Mesenchymal stem cell (in vitro differentiated cells and primary cell): ENCODE results near the gene FEZF2.

Experiments
- DNase-seq: peaks from one replicate; pipeline ENCODE4 v3.0.0-alpha.2; 2013
- H2AFZ ChIP-seq: one replicate; pipeline ENCODE4 v1.6.1; 2013; ENCODE audit warnings: low read depth, mild to moderate bottlenecking, control low read depth, inconsistent platforms, low read length, moderate library complexity
- H2AK5ac ChIP-seq: 2 replicates; pipeline ENCODE4 v1.6.1; 2013; ENCODE audit warnings: low read length, moderate library complexity, mild to moderate bottlenecking, inconsistent platforms; ENCODE audit not compliant: severe bottlenecking
- H2BK120ac ChIP-seq: one replicate; pipeline ENCODE4 v1.6.1; 2013; ENCODE audit warnings: low read depth, mild to moderate bottlenecking, inconsistent platforms, low read length, moderate library complexity
- H2BK12ac ChIP-seq, 2 experiments: one replicate each; pipeline ENCODE4 v1.6.1; 2013; ENCODE audit warnings: inconsistent platforms in 2 of 2, low read length in 2 of 2, mild to moderate bottlenecking in 2 of 2, moderate library complexity in 2 of 2, control low read depth in 1 of 2
- H2BK15ac ChIP-seq: one replicate; pipeline ENCODE4 v1.6.1; 2013; ENCODE audit warnings: mild to moderate bottlenecking, low read depth, inconsistent platforms; ENCODE audit not compliant: poor library complexity, severe bottlenecking
- H2BK5ac ChIP-seq: 2 replicates; pipeline ENCODE4 v1.6.1; 2013; ENCODE audit warnings: low read depth, mild to moderate bottlenecking, low read length, control low read depth, inconsistent platforms; ENCODE audit not compliant: poor library complexity, severe bottlenecking
- H3K14ac ChIP-seq, 2 experiments: one replicate each; pipeline ENCODE4 v1.6.1; 2013; ENCODE audit warnings: inconsistent platforms in 2 of 2, low read length in 2 of 2, control low read depth in 1 of 2, mild to moderate bottlenecking in 1 of 2, moderate library complexity in 1 of 2
- H3K18ac ChIP-seq, 2 experiments: one replicate each; pipeline ENCODE4 v1.6.1; 2013; ENCODE audit warnings: inconsistent platforms in 2 of 2, low read length in 2 of 2, control low read depth in 1 of 2, low read depth in 1 of 2, mild to moderate bottlenecking in 1 of 2
- H3K23ac ChIP-seq, 2 experiments: one replicate each; pipeline ENCODE4 v1.6.1; 2013; ENCODE audit warnings: inconsistent platforms in 2 of 2, low read length in 2 of 2, mild to moderate bottlenecking in 2 of 2, moderate library complexity in 2 of 2, control low read depth in 1 of 2
- H3K27ac ChIP-seq: 2 replicates; pipeline ENCODE4 v1.5.1; 2013; ENCODE audit warnings: mild to moderate bottlenecking, moderate library complexity, low read length, control low read depth, inconsistent platforms; ENCODE audit not compliant: poor library complexity, severe bottlenecking
- H3K27me3 ChIP-seq, 2 experiments: 2 replicates each; pipeline versions ENCODE4 v1.6.1 to v1.7.0; 2013; ENCODE audit warnings: low read length in 2 of 2, mild to moderate bottlenecking in 2 of 2, moderate library complexity in 2 of 2, control low read depth in 1 of 2, inconsistent platforms in 1 of 2; ENCODE audit not compliant: control insufficient read depth in 1 of 2, insufficient read depth in 1 of 2
- H3K36me3 ChIP-seq, 2 experiments: 2 replicates each; pipeline versions ENCODE4 v1.6.1 to v1.7.0; 2013; ENCODE audit warnings: low read length in 2 of 2, control low read depth in 1 of 2, inconsistent platforms in 1 of 2, low read depth in 1 of 2, mild to moderate bottlenecking in 1 of 2; ENCODE audit not compliant: insufficient read depth in 2 of 2, control insufficient read depth in 1 of 2
- H3K4ac ChIP-seq, 2 experiments: one replicate each; pipeline ENCODE4 v1.6.1; 2013; ENCODE audit warnings: inconsistent platforms in 2 of 2, low read length in 2 of 2, mild to moderate bottlenecking in 2 of 2, moderate library complexity in 2 of 2, control low read depth in 1 of 2, low read depth in 1 of 2
- H3K4me1 ChIP-seq: 2 replicates; pipeline ENCODE4 v1.6.1; 2013; ENCODE audit warnings: low read depth, low read length, control low read depth; ENCODE audit not compliant: control insufficient read depth, insufficient read depth
- H3K4me2 ChIP-seq: 2 replicates; pipeline ENCODE4 v1.6.1; 2013; ENCODE audit warnings: low read length, mild to moderate bottlenecking, inconsistent platforms; ENCODE audit not compliant: poor library complexity, severe bottlenecking
- H3K4me3 ChIP-seq, 2 experiments: 2 replicates each; pipeline versions ENCODE4 v1.5.1 to v1.7.0; 2013; ENCODE audit warnings: low read length in 2 of 2, mild to moderate bottlenecking in 2 of 2, control low read depth in 1 of 2, low read depth in 1 of 2; ENCODE audit not compliant: insufficient read depth in 1 of 2
- H3K79me1 ChIP-seq: replicated peaks from 2 replicates; pipeline ENCODE4 v1.6.1; 2013; ENCODE audit warnings: mild to moderate bottlenecking, control low read depth, low read length, inconsistent platforms; ENCODE audit not compliant: poor library complexity, severe bottlenecking
- H3K9ac ChIP-seq: 2 replicates; pipeline ENCODE4 v1.7.0; 2013; ENCODE audit warnings: mild to moderate bottlenecking, low read length, moderate library complexity
- H3K9me3 ChIP-seq: 2 replicates; pipeline ENCODE4 v1.7.0; 2013; ENCODE audit warnings: mild to moderate bottlenecking, low read length; ENCODE audit not compliant: control insufficient read depth
- H4K8ac ChIP-seq: one replicate; pipeline ENCODE4 v1.6.1; 2013; ENCODE audit warnings: inconsistent platforms, mild to moderate bottlenecking, low read length, moderate library complexity
- H4K91ac ChIP-seq: one replicate; pipeline ENCODE4 v1.6.1; 2013; ENCODE audit warnings: mild to moderate bottlenecking, low read length, inconsistent platforms
- WGBS: methylation state at CpG from one replicate; pipeline ENCODE4 v1.1.7; 2013; ENCODE audit warnings: mixed read lengths; 5-methylcytosine and 5-hydroxymethylcytosine counted together

FEZF2 gene

GRCh38 chr3:62329971-62330370 lies 43.4 kb downstream of the FEZF2 start:
- H4K8ac ChIP-seq = no peak overlapping the region
- H3K4me1 ChIP-seq = no peaks in the 10 kb centered on the region
- H2AFZ ChIP-seq = no peak overlapping the region
- no peak overlapping the region for H3K23ac ChIP-seq
- WGBS = 83% methylated on average over 4 of the region's 5 CpGs
- no peak overlapping the region for H3K18ac ChIP-seq
- H2BK5ac ChIP-seq = no peak overlapping the region
- H3K27ac ChIP-seq = no peak overlapping the region
- no peak overlapping the region for H3K14ac ChIP-seq
- H3K4me3 ChIP-seq = no peak overlapping the region
- no peak overlapping the region for H2BK15ac ChIP-seq
- H3K79me1 ChIP-seq = no peaks in the 10 kb centered on the region
- no peak overlapping the region for H2BK120ac ChIP-seq
- H2BK12ac ChIP-seq = no peak overlapping the region
- no peak overlapping the region for H3K9ac ChIP-seq
- DNase-seq = no peak
- no peak overlapping the region for H4K91ac ChIP-seq
- H2AK5ac ChIP-seq = no peak overlapping the region
- no peaks in the 10 kb centered on the region for H3K9me3 ChIP-seq
- H3K4ac ChIP-seq = no peak overlapping the region
- no peak overlapping the region for H3K4me2 ChIP-seq
- H3K36me3 ChIP-seq = no peaks in the 10 kb centered on the region
- no peaks in the 10 kb centered on the region for H3K27me3 ChIP-seq

- Histone ChIP-seq H4K91ac (no peak overlapping the region), H2BK12ac (no peak overlapping the region), H2BK15ac (no peak overlapping the region), H3K27ac (no peak overlapping the region), H3K9ac (no peak overlapping the region), H2AFZ (no peak overlapping the region), H3K4me2 (no peak overlapping the region), H3K18ac (no peak overlapping the region), H3K9me3 (no peaks in the 10 kb centered on the region), H2BK120ac (no peak overlapping the region), H3K4ac (no peak overlapping the region), H3K36me3 (peaks cover 0 to 14% of the 10 kb centered on the region in 2 experiments), H4K8ac (no peak overlapping the region), H3K79me1 (no peaks in the 10 kb centered on the region), H3K27me3 (no peaks in the 10 kb centered on the region), H3K14ac (no peak overlapping the region), H3K23ac (no peak overlapping the region), H3K4me1 (no peaks in the 10 kb centered on the region), H2AK5ac (no peak overlapping the region), H2BK5ac (no peak overlapping the region), H3K4me3 (no peak overlapping the region)
- DNase-seq = no peak
- 98% methylated on average over 6 of the region's 8 CpGs for WGBS
These were observed 47.5 kb downstream of the FEZF2 start for GRCh38 chr3:62325896-62326295.

DNA sequence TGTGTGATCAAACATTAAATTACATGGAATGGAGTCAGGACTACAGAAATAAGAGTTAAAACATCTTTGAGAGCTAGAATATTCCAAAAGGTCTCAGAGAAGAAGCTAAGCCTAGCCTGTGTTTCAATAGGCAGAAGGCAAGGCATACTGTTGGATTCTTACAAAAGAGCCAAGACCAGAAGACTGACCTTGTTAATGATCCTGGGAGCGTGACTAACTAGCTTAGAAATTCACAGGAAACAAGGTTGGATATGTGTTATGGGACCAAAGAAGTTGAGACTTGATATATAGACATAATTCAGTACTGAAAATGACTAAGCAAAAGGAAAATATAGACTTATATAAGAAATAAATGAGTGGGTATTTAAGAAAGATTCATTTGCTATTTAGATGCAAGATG lies 50.1 kb downstream of the FEZF2 start:
- Histone ChIP-seq H3K4ac (no peak overlapping the region), H3K9ac (no peak overlapping the region), H3K27ac (no peak overlapping the region), H3K79me1 (peaks cover 4% of the 10 kb centered on the region), H3K9me3 (no peaks in the 10 kb centered on the region), H3K4me2 (no peak overlapping the region), H3K14ac (no peak overlapping the region), H2BK120ac (no peak overlapping the region), H4K8ac (no peak overlapping the region), H4K91ac (no peak overlapping the region), H3K4me1 (peaks cover 2% of the 10 kb centered on the region), H2AK5ac (no peak overlapping the region), H3K27me3 (no peaks in the 10 kb centered on the region), H2BK5ac (no peak overlapping the region), H3K36me3 (peaks cover 0 to 14% of the 10 kb centered on the region in 2 experiments), H3K4me3 (no peak overlapping the region), H2BK15ac (no peak overlapping the region), H2AFZ (no peak overlapping the region), H2BK12ac (no peak overlapping the region), H3K23ac (no peak overlapping the region), H3K18ac (no peak overlapping the region)
- no peak for DNase-seq
- WGBS = 91% methylated on average over 1 of the region's 1 CpG
